NCI-H187 treated with DMSO at 0.1 percent for 48 hours (cell line): ENCODE results near the gene CASP12.

Experiments
- DNase-seq: peaks from one replicate; lab custom pipeline; 2025; lab: John Stamatoyannopoulos, UW

The CASP12 gene

GRCh38 chr11:104891135-104891534, 7.1 kb downstream of the CASP12 start:
- no peak for DNase-seq

- DNase-seq, result no peak
Measured at GRCh38 chr11:104883342-104883741, 14.9 kb downstream of the CASP12 start.

- DNase-seq, result no peak
Measured at GRCh38 chr11:104881117-104881794, 17.0 kb downstream of the CASP12 start.

- DNase-seq, result no peak
Measured at GRCh38 chr11:104879514-104880190, 18.6 kb downstream of the CASP12 start.

- DNase-seq, result no peak
Measured at GRCh38 chr11:104876861-104877431, 21.3 kb downstream of the CASP12 start.

- no peak for DNase-seq
Measured at GRCh38 chr11:104876324-104876723, 21.9 kb downstream of the CASP12 start.

GRCh38 chr11:104873252-104873651, 25.0 kb downstream of the CASP12 start:
- no peak for DNase-seq

- no peak for DNase-seq
Measured at GRCh38 chr11:104872393-104872792, 25.9 kb downstream of the CASP12 start.

GRCh38 chr11:104870910-104871309, 27.4 kb downstream of the CASP12 start:
- no peak for DNase-seq

GRCh38 chr11:104866815-104867214, 31.4 kb downstream of the CASP12 start:
- DNase-seq, result no peak

GRCh38 chr11:104858882-104859775, 39.1 kb downstream of the CASP12 start:
- no peak for DNase-seq

- no peak for DNase-seq
Measured at GRCh38 chr11:104856607-104857006, 41.7 kb downstream of the CASP12 start.

- no peak for DNase-seq
Measured at GRCh38 chr11:104855965-104856364, 42.3 kb downstream of the CASP12 start.

- DNase-seq, result no peak
Measured at GRCh38 chr11:104853276-104853675, 45.0 kb downstream of the CASP12 start.

- no peak for DNase-seq
Measured at GRCh38 chr11:104852811-104853210, 45.4 kb downstream of the CASP12 start.

GRCh38 chr11:104846216-104846615, 52.0 kb downstream of the CASP12 start:
- no peak for DNase-seq

GRCh38 chr11:104844451-104844850, 53.8 kb downstream of the CASP12 start:
- no peak for DNase-seq

- no peak for DNase-seq
Measured at GRCh38 chr11:104843150-104843836, 55.0 kb downstream of the CASP12 start.

GRCh38 chr11:104841973-104842525, 56.2 kb downstream of the CASP12 start:
- DNase-seq, result no peak

- DNase-seq, result no peak
Measured at GRCh38 chr11:104841185-104841584, 57.1 kb downstream of the CASP12 start.

GRCh38 chr11:104837969-104838639, 60.2 kb downstream of the CASP12 start:
- DNase-seq, result no peak
